ENCODE measurements around the gene KAT6B.

The KAT6B gene

DNA sequence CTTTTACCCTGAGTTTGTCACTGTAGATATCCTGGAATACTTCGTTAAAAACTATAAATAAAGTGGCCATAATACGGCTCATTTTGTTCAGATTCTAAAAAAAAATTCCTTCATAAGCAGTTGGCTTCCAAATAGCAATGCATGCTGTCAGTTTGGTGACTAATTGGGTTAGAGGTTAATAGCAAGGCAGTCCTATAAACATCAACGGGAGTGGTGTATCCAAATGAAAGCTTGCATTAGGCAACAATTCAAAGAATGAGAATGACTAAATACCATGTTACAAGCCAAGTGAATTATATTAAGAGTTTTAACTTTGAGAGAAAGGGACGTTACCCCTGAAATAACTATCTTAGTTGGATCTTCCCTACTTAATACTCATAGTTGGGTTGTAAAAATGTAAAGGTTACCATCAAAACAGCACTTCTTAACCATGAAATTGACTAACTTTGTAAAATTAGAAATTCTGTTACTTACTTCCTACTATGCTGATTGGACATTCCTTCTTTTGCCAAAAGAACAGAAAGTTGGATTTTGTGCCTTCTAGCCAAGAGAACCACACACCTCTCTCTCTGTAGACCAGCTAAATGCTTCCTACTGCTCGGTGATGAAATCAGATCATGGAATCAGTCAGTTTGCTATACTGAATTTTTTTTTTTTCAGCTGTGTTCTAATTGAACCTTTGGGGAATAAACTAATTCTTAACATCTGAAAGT lies 98.0 kb downstream of the KAT6B start (continued):
- TF ChIP-seq, protein P1, sequence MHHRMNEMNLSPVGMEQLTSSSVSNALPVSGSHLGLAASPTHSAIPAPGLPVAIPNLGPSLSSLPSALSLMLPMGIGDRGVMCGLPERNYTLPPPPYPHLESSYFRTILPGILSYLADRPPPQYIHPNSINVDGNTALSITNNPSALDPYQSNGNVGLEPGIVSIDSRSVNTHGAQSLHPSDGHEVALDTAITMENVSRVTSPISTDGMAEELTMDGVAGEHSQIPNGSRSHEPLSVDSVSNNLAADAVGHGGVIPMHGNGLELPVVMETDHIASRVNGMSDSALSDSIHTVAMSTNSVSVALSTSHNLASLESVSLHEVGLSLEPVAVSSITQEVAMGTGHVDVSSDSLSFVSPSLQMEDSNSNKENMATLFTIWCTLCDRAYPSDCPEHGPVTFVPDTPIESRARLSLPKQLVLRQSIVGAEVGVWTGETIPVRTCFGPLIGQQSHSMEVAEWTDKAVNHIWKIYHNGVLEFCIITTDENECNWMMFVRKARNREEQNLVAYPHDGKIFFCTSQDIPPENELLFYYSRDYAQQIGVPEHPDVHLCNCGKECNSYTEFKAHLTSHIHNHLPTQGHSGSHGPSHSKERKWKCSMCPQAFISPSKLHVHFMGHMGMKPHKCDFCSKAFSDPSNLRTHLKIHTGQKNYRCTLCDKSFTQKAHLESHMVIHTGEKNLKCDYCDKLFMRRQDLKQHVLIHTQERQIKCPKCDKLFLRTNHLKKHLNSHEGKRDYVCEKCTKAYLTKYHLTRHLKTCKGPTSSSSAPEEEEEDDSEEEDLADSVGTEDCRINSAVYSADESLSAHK (tag by site-specific recombination; IDR thresholded peaks at IDR 0.05), result peak; percentile 41; the same call in 1 of the 2 replicates
- TF ChIP-seq ZNF560 (tag by site-specific recombination; IDR thresholded peaks at IDR 0.05; ENCODE audit: borderline replicate concordance) (no peak), ZNF394 (tag by site-specific recombination; IDR thresholded peaks at IDR 0.05; ENCODE audit: borderline replicate concordance) (no peak), ZNF600 (tag by site-specific recombination; IDR thresholded peaks at IDR 0.05) (no peak), EGR2 (tag by site-specific recombination; IDR thresholded peaks at IDR 0.05; ENCODE audit: low read depth) (no peak), TCF7L2 (IDR thresholded peaks at IDR 0.05; ENCODE audit: borderline replicate concordance, low read depth, low read length) (no peak), ZNF544 (tag by site-specific recombination; IDR thresholded peaks at IDR 0.05) (no peak), BCL11A (tag by site-specific recombination; IDR thresholded peaks at IDR 0.05; ENCODE audit: low read depth) (peak; percentile 77), KLF10 (tag by site-specific recombination; IDR thresholded peaks at IDR 0.05) (no peak), ZNF785 (tag by site-specific recombination; IDR thresholded peaks at IDR 0.05) (no peak), ZBTB21 (tag by site-specific recombination; IDR thresholded peaks at IDR 0.05) (no peak), ZNF654 (tag by site-specific recombination; IDR thresholded peaks at IDR 0.05; ENCODE audit: low read depth) (no peak), ZNF175 (tag by site-specific recombination; IDR thresholded peaks at IDR 0.05) (no peak), ZNF274 (IDR thresholded peaks at IDR 0.05; ENCODE audit: low read length) (no peak), ZNF274 (tag by site-specific recombination; IDR thresholded peaks at IDR 0.05; ENCODE audit: borderline replicate concordance) (no peak), ZXDB (tag by site-specific recombination; IDR thresholded peaks at IDR 0.05) (no peak), ZNF202 (tag by site-specific recombination; IDR thresholded peaks at IDR 0.05; ENCODE audit: borderline replicate concordance) (no peak), SCRT2 (tag by site-specific recombination; IDR thresholded peaks at IDR 0.05) (no peak), ZNF211 (tag by site-specific recombination; IDR thresholded peaks at IDR 0.05; ENCODE audit: low read depth) (no peak), OSR2 (tag by site-specific recombination; IDR thresholded peaks at IDR 0.05) (peak; percentile 77; the same call in 1 of the 2 replicates), ZNF223 (tag by site-specific recombination; IDR thresholded peaks at IDR 0.05) (no peak), ZNF132 (tag by site-specific recombination; IDR thresholded peaks at IDR 0.05; ENCODE audit: borderline replicate concordance) (no peak), GLI2 (tag by site-specific recombination; IDR thresholded peaks at IDR 0.05; ENCODE audit: borderline replicate concordance, low read depth) (no peak), HOXD13 (CRISPR knock-in tag; IDR thresholded peaks at IDR 0.05; ENCODE audit: borderline replicate concordance) (peak; percentile 71; the same call in 1 of the 2 replicates), ZNF549 (tag by site-specific recombination; IDR thresholded peaks at IDR 0.05) (no peak), ZNF121 (tag by site-specific recombination; IDR thresholded peaks at IDR 0.05) (no peak), ZFP69B (tag by site-specific recombination; IDR thresholded peaks at IDR 0.05) (no peak), ZNF701 (tag by site-specific recombination; IDR thresholded peaks at IDR 0.05) (no peak), SP2 (tag by site-specific recombination; IDR thresholded peaks at IDR 0.05) (no peak), ZSCAN23 (tag by site-specific recombination; IDR thresholded peaks at IDR 0.05) (no peak)
- TF ChIP-seq, protein P2, sequence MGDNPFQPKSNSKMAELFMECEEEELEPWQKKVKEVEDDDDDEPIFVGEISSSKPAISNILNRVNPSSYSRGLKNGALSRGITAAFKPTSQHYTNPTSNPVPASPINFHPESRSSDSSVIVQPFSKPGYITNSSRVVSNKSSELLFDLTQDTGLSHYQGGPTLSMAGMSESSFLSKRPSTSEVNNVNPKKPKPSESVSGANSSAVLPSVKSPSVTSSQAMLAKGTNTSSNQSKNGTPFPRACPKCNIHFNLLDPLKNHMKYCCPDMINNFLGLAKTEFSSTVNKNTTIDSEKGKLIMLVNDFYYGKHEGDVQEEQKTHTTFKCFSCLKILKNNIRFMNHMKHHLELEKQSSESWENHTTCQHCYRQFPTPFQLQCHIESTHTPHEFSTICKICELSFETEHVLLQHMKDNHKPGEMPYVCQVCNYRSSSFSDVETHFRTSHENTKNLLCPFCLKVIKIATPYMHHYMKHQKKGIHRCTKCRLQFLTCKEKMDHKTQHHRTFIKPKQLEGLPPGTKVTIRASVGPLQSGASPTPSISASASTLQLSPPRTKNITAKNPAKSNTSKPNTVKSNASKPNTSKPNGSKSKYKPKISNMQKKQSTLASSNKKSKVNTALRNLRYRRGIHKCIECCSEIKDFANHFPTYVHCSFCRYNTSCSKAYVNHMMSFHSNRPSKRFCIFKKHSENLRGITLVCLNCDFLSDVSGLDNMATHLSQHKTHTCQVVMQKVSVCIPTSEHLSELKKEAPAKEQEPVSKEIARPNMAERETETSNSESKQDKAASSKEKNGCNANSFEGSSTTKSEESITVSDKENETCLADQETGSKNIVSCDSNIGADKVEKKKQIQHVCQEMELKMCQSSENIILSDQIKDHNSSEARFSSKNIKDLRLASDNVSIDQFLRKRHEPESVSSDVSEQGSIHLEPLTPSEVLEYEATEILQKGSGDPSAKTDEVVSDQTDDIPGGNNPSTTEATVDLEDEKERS (tag by site-specific recombination; IDR thresholded peaks at IDR 0.05), result no peak
- TF ChIP-seq, protein P3, sequence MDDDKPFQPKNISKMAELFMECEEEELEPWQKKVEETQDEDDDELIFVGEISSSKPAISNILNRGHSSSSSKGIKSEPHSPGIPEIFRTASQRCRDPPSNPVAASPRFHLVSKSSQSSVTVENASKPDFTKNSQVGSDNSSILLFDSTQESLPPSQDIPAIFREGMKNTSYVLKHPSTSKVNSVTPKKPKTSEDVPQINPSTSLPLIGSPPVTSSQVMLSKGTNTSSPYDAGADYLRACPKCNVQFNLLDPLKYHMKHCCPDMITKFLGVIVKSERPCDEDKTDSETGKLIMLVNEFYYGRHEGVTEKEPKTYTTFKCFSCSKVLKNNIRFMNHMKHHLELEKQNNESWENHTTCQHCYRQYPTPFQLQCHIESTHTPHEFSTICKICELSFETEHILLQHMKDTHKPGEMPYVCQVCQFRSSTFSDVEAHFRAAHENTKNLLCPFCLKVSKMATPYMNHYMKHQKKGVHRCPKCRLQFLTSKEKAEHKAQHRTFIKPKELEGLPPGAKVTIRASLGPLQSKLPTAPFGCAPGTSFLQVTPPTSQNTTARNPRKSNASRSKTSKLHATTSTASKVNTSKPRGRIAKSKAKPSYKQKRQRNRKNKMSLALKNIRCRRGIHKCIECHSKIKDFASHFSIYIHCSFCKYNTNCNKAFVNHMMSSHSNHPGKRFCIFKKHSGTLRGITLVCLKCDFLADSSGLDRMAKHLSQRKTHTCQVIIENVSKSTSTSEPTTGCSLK (tag by site-specific recombination; IDR thresholded peaks at IDR 0.05), result no peak

All from HEK293 (cell line).